CD4-positive, alpha-beta T cell treated with Interleukin-1 beta for 1 hour (primary cell): Measurements from ENCODE around the gene IMP3.

ENCODE experiments used
- DNase-seq, 2 donors: peaks; one replicate each; pipeline ENCODE4 v3.0.0-alpha.2; 2020 to 2022

The IMP3 gene

GRCh38 chr15:75672646-75673425 lies 32.8 kb upstream of the IMP3 start:
- no peak for DNase-seq

- no peak for DNase-seq
Observed at GRCh38 chr15:75671730-75672602, 31.9 kb upstream of the IMP3 start.

- no peak for DNase-seq
Observed at GRCh38 chr15:75669879-75670212, 29.8 kb upstream of the IMP3 start.

- DNase-seq: no peak
Observed at GRCh38 chr15:75669191-75669878, 29.3 kb upstream of the IMP3 start.

- DNase-seq: no peak
Observed at GRCh38 chr15:75666823-75667501, 26.9 kb upstream of the IMP3 start.

GRCh38 chr15:75663931-75664421 lies 24.0 kb upstream of the IMP3 start:
- no peak for DNase-seq

- DNase-seq: no peak
Observed at GRCh38 chr15:75662823-75663519, 22.9 kb upstream of the IMP3 start.

GRCh38 chr15:75661756-75662140 lies 21.7 kb upstream of the IMP3 start:
- no peak for DNase-seq

GRCh38 chr15:75661100-75661755 lies 21.2 kb upstream of the IMP3 start:
- no peak for DNase-seq

GRCh38 chr15:75659928-75660645 lies 20.1 kb upstream of the IMP3 start:
- no peak for DNase-seq

- DNase-seq: no peak
Observed at GRCh38 chr15:75659141-75659771, 19.2 kb upstream of the IMP3 start.

GRCh38 chr15:75656813-75657212 lies 16.8 kb upstream of the IMP3 start:
- no peak for DNase-seq

- no peak for DNase-seq
Observed at GRCh38 chr15:75656331-75656730, 16.3 kb upstream of the IMP3 start.

- no peak for DNase-seq
Observed at GRCh38 chr15:75655931-75656330, 15.9 kb upstream of the IMP3 start.

GRCh38 chr15:75654201-75654907 lies 14.3 kb upstream of the IMP3 start:
- no peak for DNase-seq

- DNase-seq: no peak
Observed at GRCh38 chr15:75653347-75653913, 13.4 kb upstream of the IMP3 start.

- DNase-seq: no peak
Observed at GRCh38 chr15:75651810-75652543, 12.0 kb upstream of the IMP3 start.

GRCh38 chr15:75650908-75651809 lies 11.1 kb upstream of the IMP3 start:
- no peak for DNase-seq
